GM12875 (cell line): ENCODE measurements around the gene SLC22A5.

Source experiments
- H3K4me3 ChIP-seq: one replicate; pipeline ENCODE4 v1.5.1; 2011; ENCODE audit warnings: low read depth, low read length, control low read depth
- CTCF ChIP-seq: IDR thresholded peaks from 2 replicates; pipeline ENCODE4 v1.5.1; 2011; ENCODE audit warnings: low read depth, mild to moderate bottlenecking, control low read depth, inconsistent platforms, low read length, moderate library complexity, borderline replicate concordance; ENCODE audit not compliant: insufficient read depth

SLC22A5 gene

GRCh38 chr5:132424167-132424880 is 54.8 kb downstream of the SLC22A5 start:
- H3K4me3 ChIP-seq, result no peak overlapping the region
- no peak for TF ChIP-seq CTCF

- no peak overlapping the region for H3K4me3 ChIP-seq
- TF ChIP-seq CTCF, result no peak
Observed at GRCh38 chr5:132425009-132425937, 55.8 kb downstream of the SLC22A5 start.

- H3K4me3 ChIP-seq, result peak overlapping the region; percentile 38
Observed at GRCh38 chr5:132425975-132426524, 56.5 kb downstream of the SLC22A5 start.

GRCh38 chr5:132426525-132427138 is 57.1 kb downstream of the SLC22A5 start:
- H3K4me3 ChIP-seq, result peak overlapping the region; percentile 38
- TF ChIP-seq CTCF, result peak; percentile 58

More at GRCh38 chr5:132425975-132426524, 56.5 kb downstream of the SLC22A5 start:
- TF ChIP-seq CTCF, result no peak

- H3K4me3 ChIP-seq, result no peak overlapping the region
- TF ChIP-seq CTCF, result no peak
Observed at GRCh38 chr5:132427281-132428146, 58.0 kb downstream of the SLC22A5 start.

- H3K4me3 ChIP-seq, result no peak overlapping the region
Observed at GRCh38 chr5:132428147-132428482, 58.6 kb downstream of the SLC22A5 start.

More at GRCh38 chr5:132428147-132428482, 58.6 kb downstream of the SLC22A5 start:
- no peak for TF ChIP-seq CTCF
